ENCODE data around the gene SDK1.

SDK1 gene

GRCh38 chr7:4191525-4191924 is 890.5 kb downstream of the SDK1 start:
- DNase-seq: no peak

GRCh38 chr7:4195660-4196059 is 894.6 kb downstream of the SDK1 start:
- no peak for DNase-seq

- DNase-seq: no peak
Measured at GRCh38 chr7:4196121-4196819, 895.2 kb downstream of the SDK1 start.

- DNase-seq: no peak
Measured at GRCh38 chr7:4198301-4198700, 897.2 kb downstream of the SDK1 start.

GRCh38 chr7:4200546-4201094 is 899.6 kb downstream of the SDK1 start:
- no peak for DNase-seq

- no peak for DNase-seq
Measured at GRCh38 chr7:4201566-4201965, 900.5 kb downstream of the SDK1 start.

- DNase-seq: no peak
Measured at GRCh38 chr7:4202154-4202736, 901.2 kb downstream of the SDK1 start.

GRCh38 chr7:4202954-4203353 is 901.9 kb downstream of the SDK1 start:
- DNase-seq: no peak

GRCh38 chr7:4203626-4204512 is 902.8 kb downstream of the SDK1 start:
- DNase-seq: no peak

- no peak for DNase-seq
Measured at GRCh38 chr7:4204513-4205165, 903.6 kb downstream of the SDK1 start.

- DNase-seq: no peak
Measured at GRCh38 chr7:4205828-4206227, 904.8 kb downstream of the SDK1 start.

GRCh38 chr7:4207011-4207410 is 906.0 kb downstream of the SDK1 start:
- no peak for DNase-seq

GRCh38 chr7:4208086-4208485 is 907.0 kb downstream of the SDK1 start:
- no peak for DNase-seq

- DNase-seq: no peak
Measured at GRCh38 chr7:4208586-4208985, 907.5 kb downstream of the SDK1 start.

- DNase-seq: no peak
Measured at GRCh38 chr7:4209126-4209525, 908.1 kb downstream of the SDK1 start.

- no peak for DNase-seq
Measured at GRCh38 chr7:4209966-4210365, 908.9 kb downstream of the SDK1 start.

GRCh38 chr7:4210821-4211220 is 909.8 kb downstream of the SDK1 start:
- DNase-seq: no peak

- no peak for DNase-seq
Measured at GRCh38 chr7:4211261-4211660, 910.2 kb downstream of the SDK1 start.

- no peak for DNase-seq
Measured at GRCh38 chr7:4212376-4212775, 911.3 kb downstream of the SDK1 start.

- no peak for DNase-seq
Measured at GRCh38 chr7:4214291-4215155, 913.5 kb downstream of the SDK1 start.

- no peak for DNase-seq
Measured at GRCh38 chr7:4215176-4215720, 914.2 kb downstream of the SDK1 start.

GRCh38 chr7:4216016-4216415 is 915.0 kb downstream of the SDK1 start:
- DNase-seq: no peak

All from NCI-H1436 (cell line).